ENCODE data around the gene SLAMF9. TPM values are rescaled to one million over a fixed set of nuclear protein-coding genes. Genes with fewer than 3 reads are reported as not detected.

SLAMF9 gene
- total and polyA plus RNA-seq, 2 experiments from 2014 or later, result not detected

GRCh38 chr1:159931795-159932173 lies 22.3 kb downstream of the SLAMF9 start:
- Histone ChIP-seq H3K27me3 (no peaks in the 10 kb centered on the region), H3K36me3 (no peaks in the 10 kb centered on the region), H3K4me3 (no peak overlapping the region), H3K27ac (no peak overlapping the region), H3K9me3 (ENCODE audit: low read depth) (no peaks in the 10 kb centered on the region), H3K4me1 (ENCODE audit: low read depth) (peaks cover 1% of the 10 kb centered on the region)
- no peak for DNase-seq (ENCODE audit: low read depth in 1 of 2, low spot score in 1 of 2)
- no peak for TF ChIP-seq CTCF (IDR thresholded peaks at IDR 0.05; ENCODE audit: low read depth, low read length)

GRCh38 chr1:159931101-159931794 lies 22.8 kb downstream of the SLAMF9 start:
- no peak for TF ChIP-seq CTCF (IDR thresholded peaks at IDR 0.05; ENCODE audit: low read depth, low read length)
- Histone ChIP-seq H3K9me3 (ENCODE audit: low read depth) (no peaks in the 10 kb centered on the region), H3K36me3 (no peaks in the 10 kb centered on the region), H3K27me3 (no peaks in the 10 kb centered on the region), H3K4me3 (no peak overlapping the region), H3K27ac (no peak overlapping the region), H3K4me1 (ENCODE audit: low read depth) (no peaks in the 10 kb centered on the region)
- DNase-seq (ENCODE audit: low read depth in 1 of 2, low spot score in 1 of 2), result no peak

DNA sequence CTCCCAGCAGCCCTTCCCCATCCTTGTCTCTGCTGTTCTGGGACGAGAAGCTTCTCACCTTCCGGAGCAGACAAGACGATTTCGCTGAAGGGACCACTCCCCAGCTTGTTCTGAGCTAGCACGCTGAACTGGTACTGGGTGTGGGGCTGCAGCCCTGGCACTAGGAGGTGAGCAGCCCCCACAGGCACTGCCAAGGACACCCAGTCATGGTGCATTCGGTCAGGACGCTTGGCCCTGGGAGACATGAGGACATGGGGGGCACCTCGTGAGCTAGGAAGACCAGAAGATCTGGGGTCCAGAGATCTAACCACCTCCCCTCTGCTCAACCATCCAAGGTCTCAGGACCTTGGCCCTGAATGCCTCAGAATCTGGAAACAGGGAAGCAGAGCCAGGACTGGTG lies 23.4 kb downstream of the SLAMF9 start:
- Histone ChIP-seq H3K36me3 (no peaks in the 10 kb centered on the region), H3K27me3 (no peaks in the 10 kb centered on the region), H3K27ac (no peak overlapping the region), H3K4me3 (no peak overlapping the region), H3K4me1 (ENCODE audit: low read depth) (no peaks in the 10 kb centered on the region), H3K9me3 (ENCODE audit: low read depth) (no peaks in the 10 kb centered on the region)
- DNase-seq (ENCODE audit: low read depth in 1 of 2, low spot score in 1 of 2), result no peak
- TF ChIP-seq CTCF (IDR thresholded peaks at IDR 0.05; ENCODE audit: low read depth, low read length), result no peak

- H3K4me3 ChIP-seq, result no peak overlapping the region
- H3K36me3 ChIP-seq, result no peaks in the 10 kb centered on the region
- no peak for TF ChIP-seq CTCF (IDR thresholded peaks at IDR 0.05; ENCODE audit: low read depth, low read length)
- H3K9me3 ChIP-seq (ENCODE audit: low read depth), result no peaks in the 10 kb centered on the region
- no peak for DNase-seq (ENCODE audit: low read depth in 1 of 2, low spot score in 1 of 2)
- H3K27ac ChIP-seq, result no peak overlapping the region
- H3K27me3 ChIP-seq, result no peaks in the 10 kb centered on the region
- H3K4me1 ChIP-seq (ENCODE audit: low read depth), result no peaks in the 10 kb centered on the region
Measured at GRCh38 chr1:159930216-159930615, 23.8 kb downstream of the SLAMF9 start.

DNA sequence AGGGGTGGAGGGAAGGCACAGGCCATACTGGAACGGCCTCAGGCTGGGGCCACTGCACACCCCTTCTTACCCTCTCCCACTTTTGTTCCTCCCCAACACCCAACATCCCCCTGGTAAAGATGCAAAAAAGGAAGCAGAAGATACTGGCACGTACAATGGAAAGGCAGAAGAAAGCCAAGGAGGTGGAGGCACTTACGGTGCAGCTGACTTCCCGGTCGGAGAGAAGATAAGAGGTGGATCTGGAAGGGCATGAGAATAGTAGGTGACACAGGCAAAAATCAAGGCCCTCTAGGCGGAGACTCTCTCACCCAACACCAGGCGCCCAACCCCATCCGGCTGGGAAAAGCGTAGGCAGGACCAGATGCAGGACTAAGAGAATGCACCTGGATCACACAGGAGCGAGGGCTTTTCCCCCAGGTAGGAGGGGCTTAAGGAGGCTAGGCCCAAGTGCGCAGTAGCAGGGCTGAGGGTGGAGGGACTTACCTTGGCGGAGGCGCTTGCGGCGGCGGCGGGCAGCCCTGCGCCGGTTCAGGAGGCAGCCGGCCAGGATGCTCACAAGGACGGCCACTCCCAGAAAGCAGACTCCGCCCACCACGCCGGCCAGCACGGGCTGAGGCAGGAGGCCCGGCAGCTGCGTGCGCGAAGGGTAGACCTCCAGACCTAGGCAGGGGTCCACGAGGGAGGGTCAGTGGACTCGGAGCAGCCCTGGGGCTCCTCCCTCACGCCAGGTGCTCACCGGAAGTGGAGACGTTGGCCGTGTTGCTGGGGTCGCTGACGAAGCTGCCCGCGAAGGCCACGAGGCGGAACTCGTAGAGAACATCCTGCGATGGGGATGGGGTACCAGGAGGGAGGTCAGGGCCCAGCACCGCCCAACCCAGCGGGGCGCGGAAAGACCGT lies 24.6 kb downstream of the SLAMF9 start:
- Histone ChIP-seq H3K36me3 (no peaks in the 10 kb centered on the region), H3K9me3 (ENCODE audit: low read depth) (no peaks in the 10 kb centered on the region), H3K4me1 (ENCODE audit: low read depth) (peaks cover 5% of the 10 kb centered on the region), H3K4me3 (no peak overlapping the region), H3K27ac (no peak overlapping the region), H3K27me3 (peaks cover 3% of the 10 kb centered on the region)
- DNase-seq (ENCODE audit: low read depth in 1 of 2, low spot score in 1 of 2), result no peak
- no peak for TF ChIP-seq CTCF (IDR thresholded peaks at IDR 0.05; ENCODE audit: low read depth, low read length)

Measured in cardiac muscle cell (in vitro differentiated cells and primary cell).